ENCODE data around the gene ANKRD10. TPM values are rescaled to one million over a fixed set of nuclear protein-coding genes. Genes with fewer than 3 reads are reported as not detected.

Gene ANKRD10
- total and polyA plus RNA-seq, 2 experiments from 2014 or later, result 250 to 277 TPM

DNA sequence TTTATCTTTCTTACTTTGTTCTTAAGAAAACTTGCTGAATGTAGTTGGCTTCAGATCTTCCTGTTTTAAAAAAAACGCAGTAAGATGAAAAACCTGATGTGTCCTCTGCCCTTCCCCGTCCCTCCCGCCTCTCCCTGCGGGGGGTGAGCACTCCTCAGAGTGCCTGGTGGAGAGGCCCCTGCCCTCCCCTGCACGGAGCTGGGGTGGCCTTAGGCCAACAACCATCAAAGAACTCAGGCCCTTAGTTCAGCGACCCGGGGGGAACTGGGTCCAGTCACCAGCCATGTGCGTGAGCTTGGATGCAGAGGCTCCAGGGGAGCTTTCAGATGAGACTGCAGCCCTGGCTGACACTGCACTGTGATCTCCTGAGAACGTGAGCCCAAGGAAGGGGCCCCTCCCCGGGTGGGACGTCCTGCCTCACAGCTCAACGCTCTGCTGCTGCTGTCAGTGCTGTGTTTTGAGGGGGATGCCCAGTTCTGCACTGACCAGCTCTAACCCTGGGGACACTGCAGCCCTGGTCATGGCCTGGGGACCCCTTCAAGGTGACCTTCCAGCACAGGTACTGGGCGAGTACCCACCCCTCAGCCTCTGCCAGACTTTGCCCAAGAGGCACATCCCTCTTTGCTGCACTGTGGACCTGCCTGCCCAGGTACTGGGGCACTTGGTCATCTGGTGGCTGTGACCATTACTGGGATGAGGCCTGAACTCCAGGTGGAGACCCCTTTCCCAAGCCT lies 42.7 kb downstream of the ANKRD10 start:
- no peak overlapping the region for H3K27ac ChIP-seq (ENCODE audit: low read depth)
- Mint-ChIP-seq H3K9me3 (no peaks in the 10 kb centered on the region), H3K4me3 (no peak overlapping the region), H3K27ac (no peak overlapping the region), H3K4me1 (peaks cover 21% of the 10 kb centered on the region), H3K36me3 (ENCODE audit: low read depth) (no peaks in the 10 kb centered on the region), H3K27me3 (ENCODE audit: insufficient read depth, low read depth, poor library complexity) (peaks cover 2% of the 10 kb centered on the region)
- DNase-seq (ENCODE audit: low spot score) (no peak), ATAC-seq (no peak)
- H3K4me3 ChIP-seq, result no peak overlapping the region
- H4K20me1 ChIP-seq (replicated peaks; ENCODE audit: insufficient read depth), result no peaks in the 10 kb centered on the region
- no peaks in the 10 kb centered on the region for H3K36me3 ChIP-seq (ENCODE audit: insufficient read depth)
- H3K9me2 ChIP-seq (ENCODE audit: insufficient read depth), result no peaks in the 10 kb centered on the region
- H2AFZ ChIP-seq, result no peak overlapping the region
- no peaks in the 10 kb centered on the region for H3K79me2 ChIP-seq (replicated peaks; ENCODE audit: insufficient read depth)
- H3F3A ChIP-seq (replicated peaks; ENCODE audit: low read depth), result 0 out of 2 replicates have a peak, but pooled peaks cover 21% of the 10 kb centered on the region
- no peaks in the 10 kb centered on the region for H3K27me3 ChIP-seq (ENCODE audit: insufficient read depth)
- no peak for TF ChIP-seq EZH2 (IDR thresholded peaks at IDR 0.05; ENCODE audit: low read depth, unreplicated experiment)
- no peak for TF ChIP-seq CREB1 (CRISPR knock-in tag; IDR thresholded peaks at IDR 0.05; ENCODE audit: low read depth)
- no peak for TF ChIP-seq NANOG (IDR thresholded peaks at IDR 0.05; ENCODE audit: borderline replicate concordance)
- no peak for TF ChIP-seq STAT1 (IDR thresholded peaks at IDR 0.05; ENCODE audit: unreplicated experiment)
- TF ChIP-seq ZNF114 (CRISPR knock-in tag; IDR thresholded peaks at IDR 0.05), result no peak
- TF ChIP-seq ZNF462 (CRISPR knock-in tag; IDR thresholded peaks at IDR 0.05), result no peak
- TF ChIP-seq POLR2AphosphoS5 (IDR thresholded peaks at IDR 0.05; ENCODE audit: low read depth), result no peak
- peaks cover 7% of the 10 kb centered on the region; the same call in 1 of the 2 replicates for H3K4me1 ChIP-seq (ENCODE audit: insufficient read depth)
- no peak overlapping the region for H3K4me2 ChIP-seq
